Measurements from ENCODE around the gene TRAPPC3. TPM values are rescaled to one million over a fixed set of nuclear protein-coding genes. Genes with fewer than 3 reads are reported as not detected.

Gene TRAPPC3
- total RNA-seq, 2 experiments from 2014 or later = 50.3 to 60.4 TPM

DNA sequence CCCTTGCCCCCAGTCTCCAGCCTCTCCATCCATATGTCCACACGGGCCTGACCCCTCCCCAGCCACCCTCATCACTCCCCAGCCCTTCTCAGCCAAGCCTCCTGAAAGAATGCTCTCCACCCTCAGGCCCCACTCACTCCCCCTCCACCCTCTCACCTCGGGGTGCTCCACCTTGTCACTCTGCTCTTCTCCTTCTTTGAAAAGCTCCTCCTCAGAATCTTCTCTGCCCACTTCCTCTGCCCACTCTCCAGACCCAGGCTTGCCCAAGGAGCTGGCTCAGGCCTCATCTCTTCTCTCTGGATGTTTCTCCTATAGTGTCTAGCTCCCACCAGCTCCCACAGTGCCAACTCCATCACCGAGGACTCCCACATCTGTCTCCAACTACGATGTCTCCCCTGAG lies 38.1 kb downstream of the TRAPPC3 start:
- Histone ChIP-seq H3K27ac (ENCODE audit: low read depth, low read length, poor library complexity, severe bottlenecking) (no peak overlapping the region), H3K4me2 (ENCODE audit: low read length) (no peak overlapping the region), H2AFZ (ENCODE audit: low read length) (no peak overlapping the region), H3K4me1 (ENCODE audit: insufficient read depth, low read length, poor library complexity, severe bottlenecking) (no peaks in the 10 kb centered on the region), H3K79me2 (ENCODE audit: insufficient read depth, low read depth, low read length) (no peaks in the 10 kb centered on the region), H3K4me3 (ENCODE audit: low read depth, low read length, poor library complexity, severe bottlenecking) (no peak overlapping the region), H3K9me3 (ENCODE audit: low read length) (no peaks in the 10 kb centered on the region), H3K9me2 (ENCODE audit: insufficient read depth, low read length) (no peaks in the 10 kb centered on the region), H3K36me3 (ENCODE audit: insufficient read depth, low read length) (no peaks in the 10 kb centered on the region), H4K20me1 (ENCODE audit: insufficient read depth, low read length) (no peaks in the 10 kb centered on the region)
- ChIA-PET CTCF (ENCODE audit: unreplicated experiment) (interaction anchor here (1.0 kb wide), 1 partner anchor 24 kb away, joined by 4 read pairs; no protein-coding TSS in a partner anchor), POLR2A (interaction anchor here (1.1 kb wide), 1 partner anchor 9 kb away, joined by 5 read pairs; no protein-coding TSS in a partner anchor)
- DNase-seq (ENCODE audit: low spot score) = no peak
- intact Hi-C loops (cut with micrococcal nuclease; ENCODE audit: unreplicated experiment) = no loop called here
- no peak for TF ChIP-seq EZH2phosphoT487 (IDR thresholded peaks at IDR 0.05; ENCODE audit: borderline replicate concordance, low read depth, low read length)
- TF ChIP-seq, protein P1, sequence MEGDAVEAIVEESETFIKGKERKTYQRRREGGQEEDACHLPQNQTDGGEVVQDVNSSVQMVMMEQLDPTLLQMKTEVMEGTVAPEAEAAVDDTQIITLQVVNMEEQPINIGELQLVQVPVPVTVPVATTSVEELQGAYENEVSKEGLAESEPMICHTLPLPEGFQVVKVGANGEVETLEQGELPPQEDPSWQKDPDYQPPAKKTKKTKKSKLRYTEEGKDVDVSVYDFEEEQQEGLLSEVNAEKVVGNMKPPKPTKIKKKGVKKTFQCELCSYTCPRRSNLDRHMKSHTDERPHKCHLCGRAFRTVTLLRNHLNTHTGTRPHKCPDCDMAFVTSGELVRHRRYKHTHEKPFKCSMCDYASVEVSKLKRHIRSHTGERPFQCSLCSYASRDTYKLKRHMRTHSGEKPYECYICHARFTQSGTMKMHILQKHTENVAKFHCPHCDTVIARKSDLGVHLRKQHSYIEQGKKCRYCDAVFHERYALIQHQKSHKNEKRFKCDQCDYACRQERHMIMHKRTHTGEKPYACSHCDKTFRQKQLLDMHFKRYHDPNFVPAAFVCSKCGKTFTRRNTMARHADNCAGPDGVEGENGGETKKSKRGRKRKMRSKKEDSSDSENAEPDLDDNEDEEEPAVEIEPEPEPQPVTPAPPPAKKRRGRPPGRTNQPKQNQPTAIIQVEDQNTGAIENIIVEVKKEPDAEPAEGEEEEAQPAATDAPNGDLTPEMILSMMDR (conservative IDR thresholded peaks at IDR 0.05; ENCODE audit: low read length) = no peak
- no TSS peak for BruUV-seq (replicated peaks)

DNA sequence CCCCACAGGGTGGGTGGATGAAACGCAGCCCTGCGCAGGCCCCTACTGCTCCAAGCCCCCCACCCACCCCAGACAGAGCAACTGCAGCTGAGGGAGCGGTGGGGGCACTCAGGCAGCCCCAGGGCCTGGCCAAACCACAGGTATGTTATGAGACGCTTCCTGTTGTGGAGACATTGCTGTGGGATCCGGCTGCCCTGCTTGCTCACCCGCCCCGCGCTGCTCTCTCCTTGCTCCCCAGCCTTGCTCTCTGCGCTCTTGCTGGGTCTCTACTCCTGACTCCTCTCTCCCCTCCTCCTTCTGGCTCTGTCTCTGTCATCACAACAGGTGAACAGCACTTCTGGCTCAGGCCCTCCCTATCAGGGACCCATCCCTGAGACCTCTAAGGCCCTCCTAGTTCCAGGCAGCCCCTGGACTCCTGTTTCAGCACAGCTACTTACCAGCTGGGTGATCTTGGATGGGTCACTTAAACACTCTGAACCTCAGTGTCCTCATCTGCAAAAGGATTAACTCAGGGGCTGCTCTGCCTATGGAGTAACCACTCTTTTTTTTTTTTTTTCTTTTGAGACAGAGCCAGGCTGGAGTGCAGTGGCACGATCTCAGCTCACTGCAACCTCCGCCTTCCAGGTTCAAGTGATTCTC lies 40.1 kb downstream of the TRAPPC3 start:
- TF ChIP-seq, protein P1 (conservative IDR thresholded peaks at IDR 0.05; ENCODE audit: low read length) = no peak
- no peak for TF ChIP-seq EZH2phosphoT487 (IDR thresholded peaks at IDR 0.05; ENCODE audit: borderline replicate concordance, low read depth, low read length)
- ChIA-PET POLR2A (interaction anchor here (0.6 kb wide), 1 partner anchor 52 kb away, joined by 3 read pairs; no protein-coding TSS in a partner anchor), CTCF (ENCODE audit: unreplicated experiment) (no interaction called here)
- Histone ChIP-seq H3K4me2 (ENCODE audit: low read length) (no peak overlapping the region), H3K4me3 (ENCODE audit: low read depth, low read length, poor library complexity, severe bottlenecking) (no peak overlapping the region), H3K9me2 (ENCODE audit: insufficient read depth, low read length) (no peaks in the 10 kb centered on the region), H3K27ac (ENCODE audit: low read depth, low read length, poor library complexity, severe bottlenecking) (no peak overlapping the region), H4K20me1 (ENCODE audit: insufficient read depth, low read length) (no peaks in the 10 kb centered on the region), H3K4me1 (ENCODE audit: insufficient read depth, low read length, poor library complexity, severe bottlenecking) (no peaks in the 10 kb centered on the region), H3K9me3 (ENCODE audit: low read length) (no peaks in the 10 kb centered on the region), H3K79me2 (ENCODE audit: insufficient read depth, low read depth, low read length) (no peaks in the 10 kb centered on the region), H2AFZ (ENCODE audit: low read length) (no peak overlapping the region), H3K36me3 (ENCODE audit: insufficient read depth, low read length) (no peaks in the 10 kb centered on the region)
- no peak for DNase-seq (ENCODE audit: low spot score)
- intact Hi-C loops (cut with micrococcal nuclease; ENCODE audit: unreplicated experiment) = no loop called here
- no TSS peak for BruUV-seq (replicated peaks)

DNA sequence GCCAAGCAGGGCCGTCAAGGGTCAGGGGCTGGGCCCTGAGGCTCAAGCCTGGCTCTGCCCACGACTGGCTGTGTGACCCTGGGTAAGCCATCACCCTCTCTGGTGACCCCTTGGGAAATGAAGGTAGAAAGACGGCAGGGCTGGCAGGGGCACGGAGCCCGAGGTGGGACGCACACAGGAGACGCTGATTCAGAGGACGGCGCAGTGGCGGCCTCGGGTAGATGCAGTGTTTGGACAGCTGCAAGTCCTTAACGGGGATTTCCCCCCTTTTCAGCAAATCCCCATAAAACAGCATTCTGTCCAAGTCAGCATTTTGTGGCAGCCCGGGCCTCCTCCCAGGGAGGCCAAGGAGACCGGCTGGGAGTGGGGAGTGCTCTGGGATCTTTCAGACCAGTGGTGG lies 41.0 kb downstream of the TRAPPC3 start:
- ChIA-PET CTCF (ENCODE audit: unreplicated experiment) (no interaction called here), POLR2A (no interaction called here)
- H2AFZ ChIP-seq (ENCODE audit: low read length) = no peak overlapping the region
- H3K27ac ChIP-seq (ENCODE audit: low read depth, low read length, poor library complexity, severe bottlenecking) = no peak overlapping the region
- H4K20me1 ChIP-seq (ENCODE audit: insufficient read depth, low read length) = no peaks in the 10 kb centered on the region
- intact Hi-C loops (cut with micrococcal nuclease; ENCODE audit: unreplicated experiment) = no loop called here
- H3K4me3 ChIP-seq (ENCODE audit: low read depth, low read length, poor library complexity, severe bottlenecking) = no peak overlapping the region
- no peaks in the 10 kb centered on the region for H3K36me3 ChIP-seq (ENCODE audit: insufficient read depth, low read length)
- no peaks in the 10 kb centered on the region for H3K9me3 ChIP-seq (ENCODE audit: low read length)
- H3K4me2 ChIP-seq (ENCODE audit: low read length) = no peak overlapping the region
- DNase-seq (ENCODE audit: low spot score) = no peak
- H3K9me2 ChIP-seq (ENCODE audit: insufficient read depth, low read length) = no peaks in the 10 kb centered on the region
- BruUV-seq (replicated peaks) = no TSS peak
- no peaks in the 10 kb centered on the region for H3K79me2 ChIP-seq (ENCODE audit: insufficient read depth, low read depth, low read length)
- TF ChIP-seq EZH2phosphoT487 (IDR thresholded peaks at IDR 0.05; ENCODE audit: borderline replicate concordance, low read depth, low read length) = no peak
- TF ChIP-seq, protein P1 (conservative IDR thresholded peaks at IDR 0.05; ENCODE audit: low read length) = no peak
- H3K4me1 ChIP-seq (ENCODE audit: insufficient read depth, low read length, poor library complexity, severe bottlenecking) = no peaks in the 10 kb centered on the region
